H1 (cell line): ENCODE data around the gene DYDC2. TPM values are rescaled to one million over a fixed set of nuclear protein-coding genes. Genes with fewer than 3 reads are reported as not detected.

Source experiments
- CTCF ChIA-PET: fragments of 300-600 bp; sonication (Branson Sonifier 250); formaldehyde crosslinking; loops from one replicate; lab custom pipeline; 2021; ENCODE audit not compliant: partially characterized antibody; lab: Charles Lee
- POLR2A ChIA-PET: fragments of 300-600 bp; sonication (Branson Sonifier 250); formaldehyde crosslinking; loops from one replicate; lab custom pipeline; 2021; ENCODE audit warnings: inconsistent platforms; ENCODE audit not compliant: partially characterized antibody; lab: Charles Lee
- DNase-seq, 2 experiments: peaks; one replicate each; pipeline versions ENCODE4 v3.0.0 to v3.0.0-alpha.2; 2010 to 2022; ENCODE audit warnings: low spot score in 2 of 2, low read depth in 1 of 2, mixed read lengths in 1 of 2
- FAIRE-seq: peaks from 2 replicates; lab custom pipeline; 2011; peaks lifted over from hg19 to GRCh38; lab: Jason Lieb, UNC
- H2AFZ ChIP-seq: 2 replicates; pipeline ENCODE4 v1.8.1; 2012; ENCODE audit warnings: low read length, inconsistent platforms
- H2AK5ac ChIP-seq: 2 replicates; pipeline ENCODE4 v1.6.1; 2013; ENCODE audit warnings: low read depth, low read length
- H2BK120ac ChIP-seq: replicated peaks from 2 replicates; pipeline ENCODE3; 2013; ENCODE audit warnings: low read depth, low read length, inconsistent platforms
- H2BK12ac ChIP-seq: 2 replicates; pipeline ENCODE4 v1.6.1; 2013; ENCODE audit warnings: low read depth, low read length
- H2BK15ac ChIP-seq: 2 replicates; pipeline ENCODE4 v1.6.1; 2013; ENCODE audit warnings: low read length
- H2BK20ac ChIP-seq: 2 replicates; pipeline ENCODE4 v1.6.1; 2013; ENCODE audit warnings: low read length
- H2BK5ac ChIP-seq: 2 replicates; pipeline ENCODE4 v1.6.1; 2013; ENCODE audit warnings: low read depth, low read length
- H3K14ac ChIP-seq: 2 replicates; pipeline ENCODE4 v1.6.1; 2013; ENCODE audit warnings: inconsistent platforms; ENCODE audit not compliant: insufficient read length
- H3K18ac ChIP-seq: 2 replicates; pipeline ENCODE4 v1.6.1; 2013; ENCODE audit warnings: low read length; ENCODE audit errors: extremely low read depth
- H3K23ac ChIP-seq: 2 replicates; pipeline ENCODE4 v1.6.1; 2013; ENCODE audit warnings: inconsistent platforms; ENCODE audit not compliant: insufficient read length
- H3K23me2 ChIP-seq: 2 replicates; pipeline ENCODE4 v1.6.1; 2013; ENCODE audit warnings: low read depth, low read length
- H3K27ac ChIP-seq: 2 replicates; pipeline ENCODE4 v1.6.1; 2011; ENCODE audit warnings: low read depth, low read length, inconsistent platforms
- H3K27me3 ChIP-seq, 4 experiments: replicated peaks in 1 of 4; 1 replicate in 1 of 4; 2 replicates in 3 of 4; pipeline versions ENCODE4 v1.6.1 to v1.8.1; 2011 to 2013; ENCODE audit warnings: low read length in 3 of 4, mild to moderate bottlenecking in 3 of 4, inconsistent platforms in 2 of 4, mixed read lengths in 2 of 4, moderate library complexity in 1 of 4; ENCODE audit not compliant: control insufficient read depth in 3 of 4, insufficient read depth in 3 of 4; ENCODE audit errors: extremely low read depth in 1 of 4
- H3K36me3 ChIP-seq, 4 experiments: 2 replicates each; pipeline versions ENCODE4 v1.6.1 to v1.8.1; 2011 to 2013; ENCODE audit warnings: mild to moderate bottlenecking in 4 of 4, low read length in 3 of 4, moderate library complexity in 2 of 4, control low read depth in 1 of 4, inconsistent platforms in 1 of 4; ENCODE audit not compliant: insufficient read depth in 4 of 4, control insufficient read depth in 2 of 4
- H3K4ac ChIP-seq: replicated peaks from 2 replicates; pipeline ENCODE3; 2013; ENCODE audit warnings: low read length, low read depth, mixed read lengths, inconsistent platforms; ENCODE audit not compliant: insufficient read length
- H3K4me1 ChIP-seq, 4 experiments: replicated peaks in 1 of 4; 1 replicate in 1 of 4; 2 replicates in 3 of 4; pipeline versions ENCODE4 v1.6.1 to v1.8.1; 2011 to 2013; ENCODE audit warnings: low read length in 3 of 4, inconsistent platforms in 2 of 4, mixed read lengths in 1 of 4; ENCODE audit not compliant: insufficient read depth in 4 of 4, control insufficient read depth in 3 of 4
- H3K4me2 ChIP-seq, 2 experiments: 2 replicates each; pipeline versions ENCODE4 v1.6.1 to v1.8.1; 2011 to 2013; ENCODE audit warnings: low read depth in 2 of 2, low read length in 2 of 2, control low read depth in 1 of 2, inconsistent platforms in 1 of 2, mild to moderate bottlenecking in 1 of 2; ENCODE audit not compliant: insufficient read depth in 1 of 2
- H3K4me3 ChIP-seq, 4 experiments: fragments of 200-600, 300-600 bp in 1 of 4; sonication (generic), shearing (Covaris generic), sonication (Bioruptor Twin) in 1 of 4; 2 replicates each; pipeline versions ENCODE4 v1.5.1 to v1.8.1; 2011 to 2016; ENCODE audit warnings: low read length in 4 of 4, low read depth in 3 of 4, control low read depth in 2 of 4, inconsistent platforms in 2 of 4, mild to moderate bottlenecking in 2 of 4, mixed read lengths in 1 of 4, moderate library complexity in 1 of 4; ENCODE audit not compliant: insufficient read depth in 2 of 4; ENCODE audit errors: extremely low read depth in 1 of 4
- H3K56ac ChIP-seq: replicated peaks from 2 replicates; pipeline ENCODE3; 2013; ENCODE audit warnings: low read depth, mild to moderate bottlenecking, mixed read lengths, low read length, inconsistent platforms; ENCODE audit not compliant: insufficient read length
- H3K79me1 ChIP-seq: 2 replicates; pipeline ENCODE4 v1.6.1; 2013; ENCODE audit warnings: low read depth, low read length, control low read depth
- H3K79me2 ChIP-seq, 2 experiments: 2 replicates each; pipeline versions ENCODE4 v1.6.1 to v1.8.1; 2012 to 2013; ENCODE audit warnings: low read length in 2 of 2, mild to moderate bottlenecking in 2 of 2, inconsistent platforms in 1 of 2; ENCODE audit not compliant: insufficient read depth in 2 of 2, control insufficient read depth in 1 of 2
- H3K9ac ChIP-seq, 4 experiments: replicated peaks in 1 of 4; 1 replicate in 1 of 4; 2 replicates in 3 of 4; pipeline versions ENCODE4 v1.6.1 to v1.8.1; 2011 to 2013; ENCODE audit warnings: low read depth in 3 of 4, low read length in 3 of 4, control low read depth in 2 of 4, mild to moderate bottlenecking in 2 of 4, moderate library complexity in 2 of 4, inconsistent platforms in 1 of 4; ENCODE audit errors: extremely low read depth in 1 of 4
- H3K9me3 ChIP-seq, 2 experiments: 2 replicates each; pipeline versions ENCODE4 v1.6.1 to v1.8.1; 2012 to 2013; ENCODE audit warnings: mild to moderate bottlenecking in 2 of 2, moderate library complexity in 2 of 2, control low read depth in 1 of 2, inconsistent platforms in 1 of 2, low read depth in 1 of 2, low read length in 1 of 2, mixed read lengths in 1 of 2; ENCODE audit not compliant: insufficient read depth in 2 of 2
- H4K20me1 ChIP-seq, 2 experiments: replicated peaks in 1 of 2; 2 replicates each; pipeline versions ENCODE3 to v1.8.1; 2011 to 2013; ENCODE audit warnings: inconsistent platforms in 2 of 2, low read length in 2 of 2, mild to moderate bottlenecking in 1 of 2; ENCODE audit not compliant: insufficient read depth in 2 of 2, control insufficient read depth in 1 of 2
- H4K5ac ChIP-seq: 2 replicates; pipeline ENCODE4 v1.6.1; 2013; ENCODE audit warnings: low read length, low read depth, mixed read lengths, inconsistent platforms; ENCODE audit not compliant: insufficient read length
- H4K8ac ChIP-seq: 2 replicates; pipeline ENCODE4 v1.8.0; 2013; ENCODE audit warnings: mild to moderate bottlenecking, moderate library complexity, low read length, inconsistent platforms; ENCODE audit not compliant: insufficient read depth; ENCODE audit errors: extremely low read depth
- H4K91ac ChIP-seq: replicated peaks from 2 replicates; pipeline ENCODE3; 2013; ENCODE audit warnings: low read length, mixed read lengths, inconsistent platforms; ENCODE audit not compliant: insufficient read length
- CBX8 ChIP-seq: fragments of 300-800, 300-1000 bp; sonication (generic); IDR thresholded peaks from 2 replicates; pipeline ENCODE4 v1.7.1; 2016; ENCODE audit warnings: low read depth, low read length, borderline replicate concordance
- PHF8 ChIP-seq: fragments of 200-600 bp; sonication (generic); conservative IDR thresholded peaks from 2 replicates; pipeline ENCODE4 v1.7.1; 2012; ENCODE audit warnings: low read depth, mild to moderate bottlenecking, inconsistent platforms, low read length, moderate library complexity
- RXRA ChIP-seq: IDR thresholded peaks from 2 replicates; pipeline ENCODE4 v1.6.1; 2011; ENCODE audit warnings: low read depth, mild to moderate bottlenecking, low read length, moderate library complexity; ENCODE audit not compliant: insufficient read depth
- SIN3A ChIP-seq, 2 experiments: IDR thresholded peaks in 1 of 2; conservative IDR thresholded peaks in 1 of 2; 2 replicates each; pipeline ENCODE4 v1.6.1; 2011 to 2012; ENCODE audit warnings: low read length in 2 of 2, improper control_type of control experiment in 1 of 2, low read depth in 1 of 2, mild to moderate bottlenecking in 1 of 2
- SP1 ChIP-seq: IDR thresholded peaks from 2 replicates; pipeline ENCODE4 v1.6.1; 2011; ENCODE audit warnings: low read depth, low read length
- TBP ChIP-seq: IDR thresholded peaks from 2 replicates; pipeline ENCODE4 v1.6.1; 2011; ENCODE audit warnings: low read depth, low read length, improper control_type of control experiment
- YY1 ChIP-seq: IDR thresholded peaks from 2 replicates; pipeline ENCODE4 v1.6.1; 2011; ENCODE audit warnings: low read depth, mild to moderate bottlenecking, low read length
- WGBS, 2 experiments: shearing (Covaris generic) in 1 of 2; methylation state at CpG; one replicate each; pipeline versions ENCODE4 v1.1.6 to v1.1.7; 2013 to 2015; ENCODE audit warnings: low lambda C conversion rate in 2 of 2, mixed read lengths in 2 of 2, inconsistent platforms in 1 of 2, low coverage in 1 of 2, missing lambda C conversion rate in 1 of 2; ENCODE audit not compliant: insufficient replicate concordance in 2 of 2, insufficient coverage in 1 of 2, insufficient read length in 1 of 2; ENCODE audit errors: extremely low coverage in 1 of 2, missing lambda C conversion rate in 1 of 2; 5-methylcytosine and 5-hydroxymethylcytosine counted together
- polyA plus RNA-seq, 7 experiments: library from polyadenylated mRNA; depleted of rRNA in 3 of 7; stranded (reverse) in 5 of 7; unstranded in 2 of 7; fragments of >200 nt in 5 of 7; fragments of 200-250 nt in 2 of 7; gene quantifications; 1 replicate in 5 of 7; 2 replicates in 1 of 7; 4 replicates in 1 of 7; pipeline versions ENCODE4 v1.2.1 to v1.2.3, GENCODE V29; 2011 to 2013; ENCODE audit warnings: missing spikeins in 2 of 7, mixed read lengths in 2 of 7
- total RNA-seq: library from RNA; stranded (reverse); fragmentation: NEBNext Ultra II Directional; extraction: Animal tissue kit (Norgen Biotek cat#: 25700); gene quantifications from 2 replicates; pipeline ENCODE4 v1.2.1, GENCODE V29; 2021

DYDC2 gene
- total and polyA plus RNA-seq, 2 of the 8 experiments (the other 6 are each of a cell fraction or from before 2014, with no cell fraction given), result 1.5 to 5.2 TPM

DNA sequence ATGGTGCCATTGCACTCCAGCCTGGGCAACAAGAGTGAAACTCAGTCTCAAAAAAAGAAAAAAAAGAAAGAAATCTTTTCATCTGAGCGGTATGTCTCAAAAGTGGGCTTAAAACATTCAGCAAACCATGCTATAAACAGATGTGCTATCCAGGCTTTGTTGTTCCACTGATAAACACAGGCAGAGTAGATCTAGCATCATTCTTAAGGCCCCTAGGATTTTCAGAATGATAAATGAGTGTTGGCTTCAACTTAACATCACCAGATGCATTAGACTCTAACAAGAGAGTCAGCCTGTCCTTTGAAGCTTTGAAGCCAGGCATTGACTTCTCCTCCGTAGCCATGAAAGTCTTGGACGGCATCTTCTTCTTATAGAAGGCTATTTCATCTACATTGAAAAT lies 23.1 kb downstream of the DYDC2 start:
- 57% methylated on average over 3 of the region's 3 CpGs; no CpG with 5 or more reads in 1 of the 2 experiments for WGBS, 2 experiments
- H3K9ac ChIP-seq, result no peak overlapping the region
- H3K4ac ChIP-seq, result no peak overlapping the region

More for the DNA sequence above, 23.1 kb downstream of the DYDC2 start:
- DNase-seq (no peak), FAIRE-seq (no peak)
- Histone ChIP-seq H4K91ac (no peak overlapping the region), H2BK12ac (no peak overlapping the region), H4K5ac (no peak overlapping the region), H4K20me1 (no peaks in the 10 kb centered on the region), H2BK5ac (no peak overlapping the region), H3K23me2 (no peaks in the 10 kb centered on the region), H3K79me2 (no peaks in the 10 kb centered on the region), H3K9me3 (no peaks in the 10 kb centered on the region), H3K56ac (no peak overlapping the region), H3K4me3 (no peak overlapping the region), H3K27ac (no peak overlapping the region), H2BK120ac (no peak overlapping the region), H3K14ac (no peak overlapping the region), H2BK15ac (no peak overlapping the region), H3K36me3 (no peaks in the 10 kb centered on the region), H2BK20ac (no peak overlapping the region), H2AFZ (no peak overlapping the region), H3K23ac (no peak overlapping the region), H2AK5ac (no peak overlapping the region), H3K27me3 (no peaks in the 10 kb centered on the region), H3K18ac (no peak overlapping the region), H3K4me2 (no peak overlapping the region), H3K79me1 (no peaks in the 10 kb centered on the region), H3K4me1 (no peaks in the 10 kb centered on the region), H4K8ac (no peak overlapping the region)
- TF ChIP-seq SP1 (no peak), SIN3A (conservative IDR thresholded peaks at IDR 0.05 in 1 of 2, IDR thresholded peaks at IDR 0.05 in 1 of 2; ENCODE audit: low read depth in 1 of 2, low read length in 2 of 2) (no peak), YY1 (no peak), CBX8 (no peak), RXRA (no peak), PHF8 (no peak), TBP (no peak)
- ChIA-PET CTCF (interaction anchor here (0.5 to 13.7 kb wide), 10 partner anchors 16 to 568 kb away, joined by 3 to 128 read pairs (median 4); no protein-coding TSS in a partner anchor), POLR2A (interaction anchor here (0.7 kb wide), 1 partner anchor 125 kb away, joined by 3 read pairs; no protein-coding TSS in a partner anchor)
